HL-60 (cell line): ENCODE data around the gene SOX18.
A peak's percentile ranks its signal among the peaks of the same experiment; 100 is the strongest.

Source experiments
- DNase-seq, 2 experiments: peaks; one replicate each; pipeline ENCODE4 v3.0.0-alpha.2; 2010 to 2020; ENCODE audit warnings: low read depth in 1 of 2, low spot score in 1 of 2
- H3K27ac ChIP-seq: fragments of 250-450 bp; sonication (Bioruptor Pico); replicated peaks from 2 replicates; pipeline ENCODE4 v1.5.1; 2020; ENCODE audit warnings: mild to moderate bottlenecking, moderate library complexity
- H3K27me3 ChIP-seq: fragments of 250-450 bp; sonication (Bioruptor Pico); 2 replicates; pipeline ENCODE4 v1.5.1; 2021; ENCODE audit warnings: mild to moderate bottlenecking, moderate library complexity; ENCODE audit not compliant: insufficient read depth, poor library complexity, severe bottlenecking
- H3K4me3 ChIP-seq: replicated peaks from 2 replicates; pipeline ENCODE4 v1.5.1; 2011; ENCODE audit warnings: mild to moderate bottlenecking, control low read depth, low read length; ENCODE audit not compliant: insufficient read depth
- GABPA ChIP-seq: IDR thresholded peaks from 2 replicates; pipeline ENCODE4 v1.6.1; 2012; ENCODE audit warnings: low read depth
- POLR2AphosphoS5 ChIP-seq: IDR thresholded peaks from 2 replicates; pipeline ENCODE4 v1.6.1; 2012; ENCODE audit warnings: low read depth
- REST ChIP-seq: IDR thresholded peaks from 2 replicates; pipeline ENCODE4 v1.6.1; 2012; ENCODE audit warnings: low read depth; ENCODE audit not compliant: insufficient replicate concordance
- SPI1 ChIP-seq: IDR thresholded peaks from 2 replicates; pipeline ENCODE4 v1.6.1; 2012; ENCODE audit warnings: low read depth, mild to moderate bottlenecking, borderline replicate concordance
- TF ChIP-seq, protein P1 (sequence below): IDR thresholded peaks from one replicate; pipeline ENCODE4 v1.5.1; 2011; ENCODE audit warnings: low read length, control low read depth, inconsistent platforms; ENCODE audit not compliant: insufficient read depth

Gene SOX18

DNA sequence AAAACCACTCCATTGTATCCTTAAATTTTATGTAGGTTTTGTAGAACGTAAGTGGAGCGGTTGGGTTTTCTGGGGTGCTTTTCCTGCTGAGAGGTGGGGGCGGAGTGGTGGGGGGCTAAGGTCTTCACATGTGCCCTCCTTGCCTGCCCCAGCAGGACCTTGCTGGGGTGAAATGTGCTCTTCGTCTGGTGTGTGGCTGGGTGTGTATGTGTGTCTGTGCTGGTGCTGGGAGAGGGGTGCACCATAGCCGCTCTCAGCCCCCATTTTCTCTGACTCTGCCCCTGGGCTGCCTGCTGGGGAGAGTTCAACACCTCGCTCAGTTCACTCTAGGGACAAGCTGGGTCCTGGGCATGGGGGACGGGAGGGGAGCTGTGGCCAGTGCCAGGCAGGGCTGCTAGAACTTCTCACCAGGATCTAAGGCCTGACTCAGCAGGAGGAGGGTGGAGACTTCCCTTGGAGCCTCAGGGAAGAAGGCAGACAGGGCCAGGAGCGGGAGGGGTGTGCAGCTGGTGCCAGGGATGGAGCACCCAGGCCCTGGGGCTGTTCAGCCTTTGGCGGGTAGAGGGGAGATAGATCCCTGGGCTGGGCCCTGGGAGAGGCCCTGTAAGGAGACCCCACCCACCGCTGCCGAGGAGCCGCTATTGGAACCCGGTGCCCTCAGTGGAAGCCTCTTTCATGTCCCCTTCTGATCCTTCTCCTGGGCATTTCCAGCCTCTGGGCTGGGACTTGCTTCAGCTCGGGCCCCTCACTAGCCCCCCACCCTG, 4.8 kb downstream of the SOX18 start:
- Histone ChIP-seq H3K27me3 (peaks cover 16% of the 10 kb centered on the region), H3K4me3 (no peak overlapping the region), H3K27ac (no peak overlapping the region)
- TF ChIP-seq SPI1 (no peak), GABPA (no peak), REST (no peak), POLR2AphosphoS5 (no peak)
- TF ChIP-seq, protein P1, sequence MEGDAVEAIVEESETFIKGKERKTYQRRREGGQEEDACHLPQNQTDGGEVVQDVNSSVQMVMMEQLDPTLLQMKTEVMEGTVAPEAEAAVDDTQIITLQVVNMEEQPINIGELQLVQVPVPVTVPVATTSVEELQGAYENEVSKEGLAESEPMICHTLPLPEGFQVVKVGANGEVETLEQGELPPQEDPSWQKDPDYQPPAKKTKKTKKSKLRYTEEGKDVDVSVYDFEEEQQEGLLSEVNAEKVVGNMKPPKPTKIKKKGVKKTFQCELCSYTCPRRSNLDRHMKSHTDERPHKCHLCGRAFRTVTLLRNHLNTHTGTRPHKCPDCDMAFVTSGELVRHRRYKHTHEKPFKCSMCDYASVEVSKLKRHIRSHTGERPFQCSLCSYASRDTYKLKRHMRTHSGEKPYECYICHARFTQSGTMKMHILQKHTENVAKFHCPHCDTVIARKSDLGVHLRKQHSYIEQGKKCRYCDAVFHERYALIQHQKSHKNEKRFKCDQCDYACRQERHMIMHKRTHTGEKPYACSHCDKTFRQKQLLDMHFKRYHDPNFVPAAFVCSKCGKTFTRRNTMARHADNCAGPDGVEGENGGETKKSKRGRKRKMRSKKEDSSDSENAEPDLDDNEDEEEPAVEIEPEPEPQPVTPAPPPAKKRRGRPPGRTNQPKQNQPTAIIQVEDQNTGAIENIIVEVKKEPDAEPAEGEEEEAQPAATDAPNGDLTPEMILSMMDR = no peak
- DNase-seq = no peak

DNA sequence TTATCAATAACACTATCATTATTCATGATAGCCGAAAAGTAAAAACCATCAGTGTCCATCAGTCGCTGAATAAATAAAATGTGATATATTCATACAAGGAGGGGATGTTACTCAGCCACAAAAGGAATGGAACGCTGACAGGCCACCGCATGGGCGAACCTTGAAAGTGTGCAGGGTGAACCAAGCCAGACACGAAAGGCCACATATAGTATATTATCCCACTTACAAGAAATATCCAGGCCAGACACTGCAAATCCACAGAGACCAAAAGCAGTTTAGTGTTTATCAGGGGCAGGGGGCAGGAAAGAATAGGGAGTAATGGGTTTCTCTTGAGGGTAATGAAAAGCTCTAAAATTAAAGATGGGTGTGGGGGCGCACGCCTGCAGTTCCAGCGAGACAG, 5.7 kb downstream of the SOX18 start:
- no peak overlapping the region for H3K27ac ChIP-seq
- TF ChIP-seq REST (no peak), SPI1 (no peak), GABPA (no peak), POLR2AphosphoS5 (no peak)
- TF ChIP-seq, protein P1 = no peak
- peaks cover 15% of the 10 kb centered on the region for H3K27me3 ChIP-seq
- DNase-seq = no peak
- H3K4me3 ChIP-seq = no peak overlapping the region

GRCh38 chr20:64042054-64042781, 7.2 kb downstream of the SOX18 start:
- peak overlapping the region; percentile 51 for H3K4me3 ChIP-seq
- H3K27ac ChIP-seq = peak overlapping the region; percentile 49
- no peak for TF ChIP-seq POLR2AphosphoS5
- TF ChIP-seq SPI1 = peak; percentile 89
- H3K27me3 ChIP-seq = peaks cover 10% of the 10 kb centered on the region
- DNase-seq = peak in 1 of 2 experiments; percentile 29

- Histone ChIP-seq H3K4me3 (peak overlapping the region; percentile 51), H3K27ac (peak overlapping the region; percentile 49), H3K27me3 (peaks cover 6% of the 10 kb centered on the region)
- TF ChIP-seq SPI1 (no peak), REST (no peak), POLR2AphosphoS5 (no peak), GABPA (no peak)
- TF ChIP-seq, protein P1 = no peak
- DNase-seq = no peak
Measured at GRCh38 chr20:64041781-64042053, 7.7 kb downstream of the SOX18 start.
